ENCODE measurements around the gene TMEM59L. TPM values are rescaled to one million over a fixed set of nuclear protein-coding genes. Genes with fewer than 3 reads are reported as not detected.

Gene TMEM59L
- total and polyA plus RNA-seq, 2 experiments from 2014 or later = 1.5 to 9.1 TPM

- H3K4me1 ChIP-seq (ENCODE audit: insufficient read depth) = peaks cover 15% of the 10 kb centered on the region
- H3K79me2 ChIP-seq = peaks cover 46% of the 10 kb centered on the region
- no peak overlapping the region for H3K4me2 ChIP-seq
- no peak for DNase-seq (ENCODE audit: low spot score)
- no peak overlapping the region for H3K27ac ChIP-seq
- no peak overlapping the region for H2AFZ ChIP-seq
- no peaks in the 10 kb centered on the region for H3K9me2 ChIP-seq (replicated peaks; ENCODE audit: insufficient read depth)
- no peaks in the 10 kb centered on the region for H3K9me3 ChIP-seq (ENCODE audit: low read depth)
- peaks cover 3% of the 10 kb centered on the region for H4K20me1 ChIP-seq (ENCODE audit: insufficient read depth, poor library complexity, severe bottlenecking)
- TF ChIP-seq EZH2phosphoT487 (IDR thresholded peaks at IDR 0.05; ENCODE audit: low read depth, severe bottlenecking, unreplicated experiment) (no peak), CTCF (IDR thresholded peaks at IDR 0.05; ENCODE audit: poor library complexity) (no peak), EZH2 (IDR thresholded peaks at IDR 0.05; ENCODE audit: borderline replicate concordance) (no peak)
- WGBS (ENCODE audit: low lambda C conversion rate, missing lambda C conversion rate) = 93% methylated on average over 13 of the region's 13 CpGs
- no peaks in the 10 kb centered on the region for H3K27me3 ChIP-seq
- no peak overlapping the region for H3K4me3 ChIP-seq
- H3K36me3 ChIP-seq (replicated peaks; ENCODE audit: insufficient read depth, low read depth) = no peaks in the 10 kb centered on the region
Observed at GRCh38 chr19:18645035-18645511, 32.4 kb downstream of the TMEM59L start.

GRCh38 chr19:18646535-18647370 lies 34.1 kb downstream of the TMEM59L start:
- peaks cover 22% of the 10 kb centered on the region for H3K4me1 ChIP-seq (ENCODE audit: insufficient read depth)
- peaks cover 3% of the 10 kb centered on the region for H4K20me1 ChIP-seq (ENCODE audit: insufficient read depth, poor library complexity, severe bottlenecking)
- 85% methylated on average over 28 of the region's 34 CpGs for WGBS (ENCODE audit: low lambda C conversion rate, missing lambda C conversion rate)
- no peaks in the 10 kb centered on the region for H3K27me3 ChIP-seq
- peaks cover 38% of the 10 kb centered on the region for H3K79me2 ChIP-seq
- no peaks in the 10 kb centered on the region for H3K36me3 ChIP-seq (replicated peaks; ENCODE audit: insufficient read depth, low read depth)
- H3K9me2 ChIP-seq (replicated peaks; ENCODE audit: insufficient read depth) = no peaks in the 10 kb centered on the region
- H3K4me3 ChIP-seq = no peak overlapping the region
- H3K4me2 ChIP-seq = no peak overlapping the region
- no peaks in the 10 kb centered on the region for H3K9me3 ChIP-seq (ENCODE audit: low read depth)
- no peak for TF ChIP-seq EZH2 (IDR thresholded peaks at IDR 0.05; ENCODE audit: borderline replicate concordance)
- no peak for TF ChIP-seq EZH2phosphoT487 (IDR thresholded peaks at IDR 0.05; ENCODE audit: low read depth, severe bottlenecking, unreplicated experiment)
- no peak for TF ChIP-seq CTCF (IDR thresholded peaks at IDR 0.05; ENCODE audit: poor library complexity)
- H2AFZ ChIP-seq = no peak overlapping the region
- H3K27ac ChIP-seq = no peak overlapping the region
- no peak for DNase-seq (ENCODE audit: low spot score)

- Histone ChIP-seq H3K4me2 (no peak overlapping the region), H3K4me3 (no peak overlapping the region), H4K20me1 (ENCODE audit: insufficient read depth, poor library complexity, severe bottlenecking) (peaks cover 3% of the 10 kb centered on the region), H3K9me3 (ENCODE audit: low read depth) (no peaks in the 10 kb centered on the region), H2AFZ (no peak overlapping the region), H3K27ac (no peak overlapping the region), H3K79me2 (peaks cover 35% of the 10 kb centered on the region), H3K4me1 (ENCODE audit: insufficient read depth) (peaks cover 22% of the 10 kb centered on the region), H3K36me3 (replicated peaks; ENCODE audit: insufficient read depth, low read depth) (no peaks in the 10 kb centered on the region), H3K9me2 (replicated peaks; ENCODE audit: insufficient read depth) (no peaks in the 10 kb centered on the region), H3K27me3 (no peaks in the 10 kb centered on the region)
- TF ChIP-seq CTCF (IDR thresholded peaks at IDR 0.05; ENCODE audit: poor library complexity) = no peak
- no CpG with 5 or more reads among the region's 1 CpG for WGBS (ENCODE audit: low lambda C conversion rate, missing lambda C conversion rate)
- DNase-seq (ENCODE audit: low spot score) = no peak
Observed at GRCh38 chr19:18647371-18647767, 34.7 kb downstream of the TMEM59L start.
